BJ (cell line): ENCODE data around the gene TRIM50. TPM values are rescaled to one million over a fixed set of nuclear protein-coding genes. Genes with fewer than 3 reads are reported as not detected.
"Not testable (repeated sequence)": the region's sequence is repeated elsewhere in the genome, so short reads cannot be mapped to it uniquely, and the experiment has no call there.

Experiments
- CTCF ChIA-PET: fragments of 350-600 bp; formaldehyde crosslinking; extraction: SDS; loops from one replicate; lab custom pipeline; 2021; ENCODE audit warnings: antibody characterized with exemption, inconsistent platforms; lab: Yijun Ruan, JAX
- POLR2A ChIA-PET: fragments of 300-600 bp; sonication (Branson Sonifier 250); formaldehyde crosslinking; extraction: SDS; loops from one replicate; lab custom pipeline; 2021; ENCODE audit warnings: antibody characterized with exemption; lab: Charles Lee
- DNase-seq: peaks from one replicate; pipeline ENCODE4 v3.0.0-alpha.2; 2011; ENCODE audit warnings: low read depth
- H3K27me3 ChIP-seq: 2 replicates; pipeline ENCODE4 v1.6.0; 2011; ENCODE audit warnings: low read length; ENCODE audit not compliant: control insufficient read depth, insufficient read depth
- H3K36me3 ChIP-seq: 2 replicates; pipeline ENCODE4 v1.5.1; 2011; ENCODE audit warnings: low read length; ENCODE audit not compliant: control insufficient read depth, insufficient read depth
- H3K4me3 ChIP-seq: 2 replicates; pipeline ENCODE4 v1.5.1; 2011; ENCODE audit warnings: low read depth, mild to moderate bottlenecking, control low read depth, low read length
- polyA plus RNA-seq: library from polyadenylated mRNA; depleted of rRNA; stranded (reverse); fragments of >200 nt; gene quantifications from 2 replicates; pipeline ENCODE4 v1.2.3, GENCODE V29; 2011
- TF ChIP-seq, protein P1 (sequence below): IDR thresholded peaks from 2 replicates; pipeline ENCODE4 v1.5.1; 2011; ENCODE audit warnings: low read depth, mild to moderate bottlenecking, control low read depth, inconsistent platforms, low read length, moderate library complexity; ENCODE audit not compliant: insufficient read depth

The TRIM50 gene
- polyA plus RNA-seq, 1 experiment, result not detected

DNA sequence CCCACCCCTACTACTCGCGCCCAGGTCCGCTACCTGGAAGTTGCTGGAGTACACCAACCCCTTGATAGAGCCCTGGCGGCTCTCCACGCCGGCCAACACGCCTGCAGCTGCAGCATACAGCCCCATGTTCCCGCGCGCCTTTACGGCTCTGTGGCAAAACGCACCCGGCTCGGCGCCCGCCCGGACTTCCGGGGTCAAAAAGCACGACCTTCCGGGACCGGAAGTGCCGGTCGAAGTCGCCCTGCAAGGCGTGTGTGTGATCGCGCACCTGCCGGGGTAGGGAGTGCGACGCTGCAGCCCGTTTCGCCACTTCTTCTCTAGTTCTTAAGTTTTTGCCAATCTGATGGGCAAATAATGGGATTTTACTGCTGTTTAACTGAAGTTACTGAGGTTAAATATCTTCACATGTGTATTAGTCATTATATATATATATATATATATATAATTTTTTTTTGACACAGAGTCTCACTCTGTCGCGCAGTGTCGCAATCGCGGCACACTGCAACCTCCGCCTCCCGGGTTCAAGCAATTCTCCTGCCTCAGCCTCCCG lies 19.1 kb downstream of the TRIM50 start, which contains the start of gene NSUN5:
Gene NSUN5, minus strand, starts transcription at position 162 of the 550 bp plus-strand sequence. Its CDS starts 36 bp downstream, at position 126.
- CTCF ChIA-PET, result no interaction called here
- TF ChIP-seq, protein P1, sequence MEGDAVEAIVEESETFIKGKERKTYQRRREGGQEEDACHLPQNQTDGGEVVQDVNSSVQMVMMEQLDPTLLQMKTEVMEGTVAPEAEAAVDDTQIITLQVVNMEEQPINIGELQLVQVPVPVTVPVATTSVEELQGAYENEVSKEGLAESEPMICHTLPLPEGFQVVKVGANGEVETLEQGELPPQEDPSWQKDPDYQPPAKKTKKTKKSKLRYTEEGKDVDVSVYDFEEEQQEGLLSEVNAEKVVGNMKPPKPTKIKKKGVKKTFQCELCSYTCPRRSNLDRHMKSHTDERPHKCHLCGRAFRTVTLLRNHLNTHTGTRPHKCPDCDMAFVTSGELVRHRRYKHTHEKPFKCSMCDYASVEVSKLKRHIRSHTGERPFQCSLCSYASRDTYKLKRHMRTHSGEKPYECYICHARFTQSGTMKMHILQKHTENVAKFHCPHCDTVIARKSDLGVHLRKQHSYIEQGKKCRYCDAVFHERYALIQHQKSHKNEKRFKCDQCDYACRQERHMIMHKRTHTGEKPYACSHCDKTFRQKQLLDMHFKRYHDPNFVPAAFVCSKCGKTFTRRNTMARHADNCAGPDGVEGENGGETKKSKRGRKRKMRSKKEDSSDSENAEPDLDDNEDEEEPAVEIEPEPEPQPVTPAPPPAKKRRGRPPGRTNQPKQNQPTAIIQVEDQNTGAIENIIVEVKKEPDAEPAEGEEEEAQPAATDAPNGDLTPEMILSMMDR, result no peak
- Histone ChIP-seq H3K36me3 (peaks cover 3% of the 10 kb centered on the region; the same call in 1 of the 2 replicates), H3K4me3 (peak within 1 kb of the TSS; percentile 72), H3K27me3 (no peaks in the 10 kb centered on the region)
- POLR2A ChIA-PET, result no interaction called here
- no peak for DNase-seq

DNA sequence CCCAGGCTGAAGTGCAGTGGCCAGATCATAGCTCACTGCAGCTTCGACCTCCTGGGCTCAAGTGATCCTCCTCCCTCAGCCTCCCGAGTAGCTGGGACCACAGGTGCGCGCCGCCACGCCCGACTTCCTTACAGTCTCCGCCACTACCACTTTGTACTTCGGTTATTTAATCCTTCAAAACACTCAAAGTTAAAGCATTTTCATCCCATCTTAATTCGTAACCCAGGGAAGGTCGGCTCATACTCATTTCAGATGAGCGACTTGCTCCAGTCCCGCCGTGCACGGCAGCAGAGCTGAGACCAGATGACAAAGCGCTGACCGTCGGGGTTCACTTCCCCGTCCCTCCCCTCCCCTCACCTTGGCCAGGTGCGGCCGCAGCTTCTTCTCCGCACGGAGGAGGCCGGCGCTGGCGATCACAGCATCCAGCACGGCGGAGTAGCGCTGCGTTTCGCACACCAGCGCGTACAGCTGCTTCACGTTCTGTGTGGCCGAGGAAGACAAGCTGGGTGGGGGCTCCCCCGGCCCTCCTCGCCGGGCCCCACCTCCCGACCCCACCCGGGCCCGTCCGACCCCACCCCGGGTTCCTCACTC lies 19.7 kb downstream of the TRIM50 start:
- ChIA-PET POLR2A (no interaction called here), CTCF (no interaction called here)
- H3K27me3 ChIP-seq, result no peaks in the 10 kb centered on the region
- peak overlapping the region; percentile 72 for H3K4me3 ChIP-seq
- no peak for DNase-seq
- TF ChIP-seq, protein P1, result no peak
- peaks cover 5% of the 10 kb centered on the region; the same call in 1 of the 2 replicates for H3K36me3 ChIP-seq

DNA sequence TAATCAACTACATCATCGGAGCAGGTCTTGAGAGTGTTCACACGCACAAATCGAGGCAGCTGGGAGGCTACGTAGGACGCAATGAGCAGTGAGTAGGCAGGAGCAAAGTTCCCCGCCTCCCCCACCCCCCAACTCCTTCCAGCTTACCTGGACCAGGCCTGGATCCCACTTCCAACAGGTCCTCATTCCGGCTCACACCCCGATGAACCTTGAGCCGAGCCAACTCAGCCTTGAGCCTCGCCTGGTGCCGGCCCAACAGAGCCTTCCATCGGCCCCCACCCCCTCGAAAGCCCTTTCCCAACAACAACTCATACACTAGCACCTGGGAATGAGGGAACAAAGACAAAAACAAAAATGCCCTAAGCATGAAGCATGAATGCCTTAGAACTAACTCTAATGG lies 20.4 kb downstream of the TRIM50 start:
- no peak overlapping the region for H3K4me3 ChIP-seq
- no peaks in the 10 kb centered on the region for H3K27me3 ChIP-seq
- TF ChIP-seq, protein P1, result no peak
- POLR2A ChIA-PET, result no interaction called here
- H3K36me3 ChIP-seq, result peaks cover 5% of the 10 kb centered on the region; the same call in 1 of the 2 replicates
- no peak for DNase-seq
- CTCF ChIA-PET, result no interaction called here

DNA sequence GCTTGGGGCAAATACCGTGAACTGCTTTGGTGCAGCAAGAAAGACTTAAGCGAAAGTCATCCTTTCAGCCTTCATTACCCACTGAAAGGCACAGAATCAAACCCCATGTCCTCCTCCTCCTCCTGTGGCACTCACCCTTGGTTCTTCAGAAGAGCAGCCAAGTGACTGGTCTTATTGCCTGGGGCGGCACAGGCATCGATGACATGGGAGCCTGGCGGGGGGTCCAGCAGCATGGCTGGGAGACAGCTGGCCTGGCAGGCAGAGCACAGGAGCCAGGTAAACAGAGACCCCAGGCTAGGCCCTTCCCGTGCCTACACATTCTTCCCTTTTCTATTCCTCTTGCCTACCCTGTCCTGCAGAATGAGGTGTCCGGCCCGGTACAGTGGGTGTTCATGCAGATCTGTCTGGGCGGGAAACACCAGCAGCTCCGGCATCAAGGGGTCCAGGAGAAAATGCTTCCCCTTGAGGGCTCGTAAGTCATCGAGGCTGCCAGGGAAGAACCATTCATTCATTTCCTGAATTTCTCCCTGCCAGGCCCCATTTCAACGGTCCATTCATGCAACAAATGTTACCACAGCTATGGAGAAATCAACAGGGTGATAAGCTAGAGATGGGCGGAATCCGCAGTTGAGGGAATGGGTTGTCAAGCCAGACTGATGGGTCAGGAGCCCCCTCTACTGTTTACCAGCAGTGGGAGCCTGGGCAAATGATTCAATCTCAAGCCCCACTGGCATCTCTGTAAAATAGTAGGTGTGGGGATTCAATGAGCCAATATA lies 23.1 kb downstream of the TRIM50 start:
- DNase-seq, CTCF ChIA-PET, POLR2A ChIA-PET, H3K4me3 ChIP-seq, H3K36me3 ChIP-seq, H3K27me3 ChIP-seq: not testable (repeated sequence)

DNA sequence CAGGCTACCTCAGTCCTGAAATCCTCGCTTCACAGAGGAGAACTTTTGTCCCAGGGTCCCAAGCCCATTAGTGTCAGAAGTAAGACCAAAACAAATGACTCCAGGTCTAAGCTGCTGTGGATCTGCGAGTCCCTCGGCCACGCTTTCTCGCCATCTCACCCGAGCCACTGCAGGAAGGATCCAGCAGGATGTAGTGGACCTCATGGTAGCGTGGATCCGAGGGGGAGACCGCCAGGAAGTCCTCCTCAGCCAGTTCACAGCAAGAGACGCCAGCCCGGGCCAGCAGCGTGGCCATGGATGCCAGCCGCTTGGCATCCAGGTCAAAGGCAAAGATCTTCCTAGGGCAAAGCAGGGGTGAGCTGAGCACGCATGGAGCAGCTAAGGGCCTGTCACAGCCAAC lies 23.8 kb downstream of the TRIM50 start:
- ChIA-PET CTCF (no interaction called here), POLR2A (no interaction called here)

More for the DNA sequence above, 23.8 kb downstream of the TRIM50 start:
- no peak for DNase-seq
- Histone ChIP-seq H3K27me3 (no peaks in the 10 kb centered on the region), H3K36me3 (peaks cover 5% of the 10 kb centered on the region; the same call in 1 of the 2 replicates), H3K4me3 (no peak overlapping the region)
- TF ChIP-seq, protein P1, result no peak
